HG02870 (cell line): ENCODE measurements around the gene COL8A2.
"Not testable (repeated sequence)": the region's sequence is repeated elsewhere in the genome, so short reads cannot be mapped to it uniquely, and the experiment has no call there.

Experiments used
- ATAC-seq: cut with Tn5 transposase; IDR thresholded peaks from one replicate; pipeline ENCODE4 v1.9.1; 2021; ENCODE audit warnings: mild to moderate bottlenecking, moderate library complexity; ENCODE audit not compliant: unreplicated experiment

COL8A2 gene

GRCh38 chr1:36125129-36125991 is at the start of gene COL8A2:
TSS of gene COL8A2 (minus strand) at chr1:36125222. CDS start at chr1:36100242, 24,980 bp downstream.
- ATAC-seq, result no peak

- no peak for ATAC-seq
These were observed 49.7 kb upstream of the COL8A2 start for GRCh38 chr1:36174713-36175112.

GRCh38 chr1:36172983-36173382 is 48.0 kb upstream of the COL8A2 start:
- no peak for ATAC-seq

GRCh38 chr1:36172017-36172747 is 47.2 kb upstream of the COL8A2 start:
- no peak for ATAC-seq

GRCh38 chr1:36170643-36171412 is 45.8 kb upstream of the COL8A2 start:
- ATAC-seq, result no peak

GRCh38 chr1:36168514-36168913 is 43.5 kb upstream of the COL8A2 start:
- no peak for ATAC-seq

- ATAC-seq, result no peak
These were observed 42.2 kb upstream of the COL8A2 start for GRCh38 chr1:36166938-36167905.

GRCh38 chr1:36166136-36166535 is 41.1 kb upstream of the COL8A2 start:
- no peak for ATAC-seq

- ATAC-seq, result no peak
These were observed 40.1 kb upstream of the COL8A2 start for GRCh38 chr1:36165145-36165544.

- ATAC-seq, result no peak
These were observed 39.3 kb upstream of the COL8A2 start for GRCh38 chr1:36164361-36164760.

GRCh38 chr1:36163426-36163825 is 38.4 kb upstream of the COL8A2 start:
- no peak for ATAC-seq

GRCh38 chr1:36162680-36163239 is 37.7 kb upstream of the COL8A2 start:
- ATAC-seq, result no peak

- ATAC-seq, result no peak
These were observed 36.9 kb upstream of the COL8A2 start for GRCh38 chr1:36161641-36162531.

- no peak for ATAC-seq
These were observed 36.0 kb upstream of the COL8A2 start for GRCh38 chr1:36160949-36161485.

- no peak for ATAC-seq
These were observed 35.4 kb upstream of the COL8A2 start for GRCh38 chr1:36160388-36160948.

- ATAC-seq, result no peak
These were observed 34.8 kb upstream of the COL8A2 start for GRCh38 chr1:36159614-36160387.

GRCh38 chr1:36158827-36159252 is 33.8 kb upstream of the COL8A2 start:
- not testable (repeated sequence) for ATAC-seq
